ENCODE results near the gene SLC38A3.
"Not testable (repeated sequence)": the region's sequence is repeated elsewhere in the genome, so short reads cannot be mapped to it uniquely, and the experiment has no call there.

The SLC38A3 gene

GRCh38 chr3:50221411-50222168, 16.5 kb downstream of the SLC38A3 start:
- no peak overlapping the region for H3K27ac Mint-ChIP-seq
- H3K4me3 Mint-ChIP-seq, result no peak overlapping the region
- H3K9me3 Mint-ChIP-seq (ENCODE audit: low read depth), result no peaks in the 10 kb centered on the region
- H3K4me1 Mint-ChIP-seq (ENCODE audit: low read depth), result peaks cover 8% of the 10 kb centered on the region
- no peaks in the 10 kb centered on the region for H3K27me3 Mint-ChIP-seq
- H3K36me3 Mint-ChIP-seq, result no peaks in the 10 kb centered on the region

- H3K27ac Mint-ChIP-seq, result no peak overlapping the region
These were observed 17.1 kb downstream of the SLC38A3 start for GRCh38 chr3:50222169-50222528.

GRCh38 chr3:50224639-50225038, 19.6 kb downstream of the SLC38A3 start:
- Mint-ChIP-seq H3K9me3 (ENCODE audit: low read depth) (no peaks in the 10 kb centered on the region), H3K4me1 (ENCODE audit: low read depth) (peaks cover 24% of the 10 kb centered on the region), H3K27ac (no peak overlapping the region), H3K4me3 (peak overlapping the region; percentile 27), H3K36me3 (no peaks in the 10 kb centered on the region), H3K27me3 (no peaks in the 10 kb centered on the region)

More at GRCh38 chr3:50222169-50222528, 17.1 kb downstream of the SLC38A3 start:
- Mint-ChIP-seq H3K4me3 (no peak overlapping the region), H3K27me3 (no peaks in the 10 kb centered on the region), H3K4me1 (ENCODE audit: low read depth) (peaks cover 12% of the 10 kb centered on the region), H3K9me3 (ENCODE audit: low read depth) (no peaks in the 10 kb centered on the region), H3K36me3 (no peaks in the 10 kb centered on the region)

GRCh38 chr3:50226888-50227389, 21.9 kb downstream of the SLC38A3 start:
- H3K9me3 Mint-ChIP-seq (ENCODE audit: low read depth), result no peaks in the 10 kb centered on the region
- H3K4me1 Mint-ChIP-seq (ENCODE audit: low read depth), result peaks cover 24% of the 10 kb centered on the region
- H3K27ac Mint-ChIP-seq, result peak overlapping the region; percentile 76
- H3K36me3 Mint-ChIP-seq, result no peaks in the 10 kb centered on the region
- peak overlapping the region; percentile 96 for H3K4me3 Mint-ChIP-seq
- H3K27me3 Mint-ChIP-seq, result no peaks in the 10 kb centered on the region

- H3K36me3 Mint-ChIP-seq, result no peaks in the 10 kb centered on the region
- peaks cover 24% of the 10 kb centered on the region for H3K4me1 Mint-ChIP-seq (ENCODE audit: low read depth)
These were observed 22.5 kb downstream of the SLC38A3 start for GRCh38 chr3:50227390-50228183.

GRCh38 chr3:50228184-50228763, 23.2 kb downstream of the SLC38A3 start:
- H3K27me3 Mint-ChIP-seq; H3K36me3 Mint-ChIP-seq; H3K9me3 Mint-ChIP-seq (ENCODE audit: low read depth): not testable (repeated sequence)
- Mint-ChIP-seq H3K27ac (peak overlapping the region; percentile 89), H3K4me3 (peak overlapping the region; percentile 94), H3K4me1 (ENCODE audit: low read depth) (peaks cover 24% of the 10 kb centered on the region)

More at GRCh38 chr3:50227390-50228183, 22.5 kb downstream of the SLC38A3 start:
- no peaks in the 10 kb centered on the region for H3K9me3 Mint-ChIP-seq (ENCODE audit: low read depth)
- peak overlapping the region; percentile 96 for H3K4me3 Mint-ChIP-seq
- no peaks in the 10 kb centered on the region for H3K27me3 Mint-ChIP-seq
- H3K27ac Mint-ChIP-seq, result peak overlapping the region; percentile 89

- H3K9me3 Mint-ChIP-seq (ENCODE audit: low read depth), result no peaks in the 10 kb centered on the region
- no peak overlapping the region for H3K27ac Mint-ChIP-seq
- no peaks in the 10 kb centered on the region for H3K36me3 Mint-ChIP-seq
- H3K27me3 Mint-ChIP-seq, result no peaks in the 10 kb centered on the region
- peaks cover 26% of the 10 kb centered on the region for H3K4me1 Mint-ChIP-seq (ENCODE audit: low read depth)
- no peak overlapping the region for H3K4me3 Mint-ChIP-seq
These were observed 24.4 kb downstream of the SLC38A3 start for GRCh38 chr3:50229490-50229889.

- no peaks in the 10 kb centered on the region for H3K27me3 Mint-ChIP-seq
- no peak overlapping the region for H3K4me3 Mint-ChIP-seq
- H3K4me1 Mint-ChIP-seq (ENCODE audit: low read depth), result peaks cover 27% of the 10 kb centered on the region
- H3K9me3 Mint-ChIP-seq (ENCODE audit: low read depth), result no peaks in the 10 kb centered on the region
- H3K36me3 Mint-ChIP-seq, result no peaks in the 10 kb centered on the region
- no peak overlapping the region for H3K27ac Mint-ChIP-seq
These were observed 25.2 kb downstream of the SLC38A3 start for GRCh38 chr3:50230104-50230793.

- Mint-ChIP-seq H3K9me3 (ENCODE audit: low read depth) (no peaks in the 10 kb centered on the region), H3K27me3 (no peaks in the 10 kb centered on the region), H3K36me3 (no peaks in the 10 kb centered on the region), H3K4me1 (ENCODE audit: low read depth) (peaks cover 30% of the 10 kb centered on the region), H3K27ac (no peak overlapping the region), H3K4me3 (no peak overlapping the region)
These were observed 25.7 kb downstream of the SLC38A3 start for GRCh38 chr3:50230794-50231125.

GRCh38 chr3:50231581-50231980, 26.5 kb downstream of the SLC38A3 start:
- H3K36me3 Mint-ChIP-seq, result no peaks in the 10 kb centered on the region
- peaks cover 25% of the 10 kb centered on the region for H3K4me1 Mint-ChIP-seq (ENCODE audit: low read depth)
- no peak overlapping the region for H3K27ac Mint-ChIP-seq
- H3K9me3 Mint-ChIP-seq (ENCODE audit: low read depth), result no peaks in the 10 kb centered on the region
- no peak overlapping the region for H3K4me3 Mint-ChIP-seq
- no peaks in the 10 kb centered on the region for H3K27me3 Mint-ChIP-seq

- Mint-ChIP-seq H3K4me3 (no peak overlapping the region), H3K27me3 (no peaks in the 10 kb centered on the region), H3K9me3 (ENCODE audit: low read depth) (no peaks in the 10 kb centered on the region), H3K27ac (no peak overlapping the region), H3K4me1 (ENCODE audit: low read depth) (peaks cover 21% of the 10 kb centered on the region), H3K36me3 (no peaks in the 10 kb centered on the region)
These were observed 27.2 kb downstream of the SLC38A3 start for GRCh38 chr3:50232303-50232702.

GRCh38 chr3:50233176-50233575, 28.1 kb downstream of the SLC38A3 start:
- Mint-ChIP-seq H3K27me3 (no peaks in the 10 kb centered on the region), H3K27ac (no peak overlapping the region), H3K9me3 (ENCODE audit: low read depth) (no peaks in the 10 kb centered on the region), H3K4me3 (no peak overlapping the region), H3K4me1 (ENCODE audit: low read depth) (peaks cover 18% of the 10 kb centered on the region), H3K36me3 (no peaks in the 10 kb centered on the region)

GRCh38 chr3:50235716-50236483, 30.8 kb downstream of the SLC38A3 start, which contains the start of gene GNAI2:
Gene GNAI2 (plus strand): TSS chr3:50236204. CDS start chr3:50236336, 132 bp downstream.
- H3K4me3 Mint-ChIP-seq, result peak within 1 kb of the TSS; percentile 94
- H3K36me3 Mint-ChIP-seq, result no peaks in the 10 kb centered on the region
- H3K4me1 Mint-ChIP-seq (ENCODE audit: low read depth), result peaks cover 33% of the 10 kb centered on the region
- no peaks in the 10 kb centered on the region for H3K27me3 Mint-ChIP-seq
- H3K9me3 Mint-ChIP-seq (ENCODE audit: low read depth), result no peaks in the 10 kb centered on the region
- peak within 1 kb of the TSS; percentile 93 for H3K27ac Mint-ChIP-seq

- H3K36me3 Mint-ChIP-seq, result no peaks in the 10 kb centered on the region
- H3K4me3 Mint-ChIP-seq, result peak overlapping the region; percentile 94
- H3K4me1 Mint-ChIP-seq (ENCODE audit: low read depth), result peaks cover 40% of the 10 kb centered on the region
- peak overlapping the region; percentile 93 for H3K27ac Mint-ChIP-seq
- no peaks in the 10 kb centered on the region for H3K27me3 Mint-ChIP-seq
- no peaks in the 10 kb centered on the region for H3K9me3 Mint-ChIP-seq (ENCODE audit: low read depth)
These were observed 31.5 kb downstream of the SLC38A3 start for GRCh38 chr3:50236484-50237132.
